H1 (cell line): ENCODE data around the gene GALNT18.

Experiments
- BACH1 ChIP-seq: IDR thresholded peaks from 2 replicates; pipeline ENCODE4 v1.6.1; 2012; ENCODE audit warnings: low read length, improper control_type of control experiment
- CEBPB ChIP-seq: IDR thresholded peaks from 2 replicates; pipeline ENCODE4 v1.6.1; 2012; ENCODE audit warnings: low read depth, low read length
- MAX ChIP-seq: IDR thresholded peaks from 2 replicates; pipeline ENCODE4 v1.6.1; 2012; ENCODE audit warnings: inconsistent platforms
- POLR2A ChIP-seq, 2 experiments: IDR thresholded peaks; 1 replicate in 1 of 2; 2 replicates in 1 of 2; pipeline ENCODE4 v1.6.1; 2011; ENCODE audit warnings: low read depth in 2 of 2, low read length in 2 of 2, mild to moderate bottlenecking in 2 of 2; ENCODE audit errors: control extremely low read depth in 1 of 2
- POLR2AphosphoS5 ChIP-seq: IDR thresholded peaks from 2 replicates; pipeline ENCODE4 v1.6.1; 2011; ENCODE audit warnings: low read depth, low read length
- RAD21 ChIP-seq, 2 experiments: IDR thresholded peaks in 1 of 2; conservative IDR thresholded peaks in 1 of 2; 2 replicates each; pipeline ENCODE4 v1.6.1; 2011; ENCODE audit warnings: low read depth in 2 of 2, low read length in 2 of 2, improper control_type of control experiment in 1 of 2, inconsistent platforms in 1 of 2, mild to moderate bottlenecking in 1 of 2, moderate library complexity in 1 of 2
- SUZ12 ChIP-seq: fragments of 200-600 bp; sonication (generic); IDR thresholded peaks from 2 replicates; pipeline ENCODE4 v1.6.1; 2012; ENCODE audit warnings: mild to moderate bottlenecking, inconsistent platforms, low read length, moderate library complexity, mixed read lengths
- TAF1 ChIP-seq: IDR thresholded peaks from 2 replicates; pipeline ENCODE4 v1.6.1; 2011; ENCODE audit warnings: mild to moderate bottlenecking, low read depth, low read length
- USF2 ChIP-seq: IDR thresholded peaks from 2 replicates; pipeline ENCODE4 v1.6.1; 2011; ENCODE audit warnings: low read length, improper control_type of control experiment
- TF ChIP-seq, protein P1 (sequence below), 3 experiments: IDR thresholded peaks; 1 replicate in 2 of 3; 2 replicates in 1 of 3; pipeline versions ENCODE4 v1.5.1 to v1.6.1; 2011; ENCODE audit warnings: low read length in 3 of 3, mild to moderate bottlenecking in 3 of 3, inconsistent platforms in 2 of 3, low read depth in 1 of 3, moderate library complexity in 1 of 3; ENCODE audit not compliant: insufficient read depth in 1 of 3; ENCODE audit errors: control extremely low read depth in 1 of 3

GRCh38 chr11:11624204-11624603, 2.4 kb upstream of the GALNT18 start:
- TF ChIP-seq POLR2A (IDR thresholded peaks at IDR 0.05; ENCODE audit: control extremely low read depth in 1 of 2, low read depth in 2 of 2, low read length in 2 of 2) = no peak
- TF ChIP-seq POLR2AphosphoS5 = no peak
- TF ChIP-seq SUZ12 = no peak
- no peak for TF ChIP-seq RAD21 (IDR thresholded peaks at IDR 0.05 in 1 of 2, conservative IDR thresholded peaks at IDR 0.05 in 1 of 2; ENCODE audit: low read depth in 2 of 2, low read length in 2 of 2)
- TF ChIP-seq, protein P1, sequence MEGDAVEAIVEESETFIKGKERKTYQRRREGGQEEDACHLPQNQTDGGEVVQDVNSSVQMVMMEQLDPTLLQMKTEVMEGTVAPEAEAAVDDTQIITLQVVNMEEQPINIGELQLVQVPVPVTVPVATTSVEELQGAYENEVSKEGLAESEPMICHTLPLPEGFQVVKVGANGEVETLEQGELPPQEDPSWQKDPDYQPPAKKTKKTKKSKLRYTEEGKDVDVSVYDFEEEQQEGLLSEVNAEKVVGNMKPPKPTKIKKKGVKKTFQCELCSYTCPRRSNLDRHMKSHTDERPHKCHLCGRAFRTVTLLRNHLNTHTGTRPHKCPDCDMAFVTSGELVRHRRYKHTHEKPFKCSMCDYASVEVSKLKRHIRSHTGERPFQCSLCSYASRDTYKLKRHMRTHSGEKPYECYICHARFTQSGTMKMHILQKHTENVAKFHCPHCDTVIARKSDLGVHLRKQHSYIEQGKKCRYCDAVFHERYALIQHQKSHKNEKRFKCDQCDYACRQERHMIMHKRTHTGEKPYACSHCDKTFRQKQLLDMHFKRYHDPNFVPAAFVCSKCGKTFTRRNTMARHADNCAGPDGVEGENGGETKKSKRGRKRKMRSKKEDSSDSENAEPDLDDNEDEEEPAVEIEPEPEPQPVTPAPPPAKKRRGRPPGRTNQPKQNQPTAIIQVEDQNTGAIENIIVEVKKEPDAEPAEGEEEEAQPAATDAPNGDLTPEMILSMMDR (IDR thresholded peaks at IDR 0.05; ENCODE audit: control extremely low read depth in 1 of 3, insufficient read depth in 1 of 3, low read depth in 1 of 3, low read length in 3 of 3) = no peak
- no peak for TF ChIP-seq CEBPB
- no peak for TF ChIP-seq USF2
- no peak for TF ChIP-seq MAX
- no peak for TF ChIP-seq BACH1
- no peak for TF ChIP-seq TAF1
